Esophagus muscularis mucosa (tissue), 3 donors: ENCODE measurements around the gene TRIM3.

Source experiments
- EP300 ChIP-seq: sonication (generic); formaldehyde crosslinking; IDR thresholded peaks from one replicate; pipeline ENCODE4 v1.6.1; 2017; ENCODE audit warnings: antibody characterized with exemption
- TF ChIP-seq, protein P1 (sequence below), 3 experiments: fragments of 200-600 bp in 2 of 3; fragments of 450-650 bp in 1 of 3; sonication (generic) in 2 of 3; IDR thresholded peaks; one replicate each; pipeline ENCODE4 v1.5.1; 2017 to 2019; ENCODE audit warnings: antibody characterized with exemption in 3 of 3, mild to moderate bottlenecking in 2 of 3, moderate library complexity in 1 of 3

DNA sequence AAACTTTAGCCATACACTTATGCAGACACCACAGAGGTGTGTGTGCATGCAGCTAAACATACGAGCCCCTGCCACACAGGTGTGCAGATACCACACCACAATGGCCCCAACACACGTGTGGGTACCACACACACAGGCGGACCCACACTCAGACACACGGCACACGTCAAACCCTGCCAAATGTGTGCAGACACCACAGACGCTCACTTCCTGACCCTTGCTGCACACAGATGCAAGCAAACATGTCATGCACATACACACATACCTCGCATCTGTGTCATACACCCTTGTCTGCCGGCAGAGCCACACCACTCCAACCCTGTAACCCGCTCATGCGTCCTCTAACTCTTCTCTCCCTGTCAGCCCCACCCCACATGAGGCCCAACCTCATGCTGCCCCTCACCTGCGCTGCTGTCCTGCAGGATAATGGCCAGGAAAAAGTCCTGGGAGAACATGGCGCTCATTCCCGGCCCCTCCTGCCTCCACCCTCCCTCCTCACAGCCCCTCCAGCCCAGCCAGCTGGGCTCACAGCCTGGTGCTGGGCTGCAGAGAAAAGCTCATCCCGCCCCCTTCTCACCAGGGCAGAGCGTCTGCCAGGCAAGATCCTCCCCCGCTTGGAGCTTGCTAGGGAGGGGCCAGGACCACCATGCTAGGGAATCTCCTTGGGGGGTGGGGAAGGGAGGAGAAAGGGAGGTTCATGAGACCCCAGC lies 69.2 kb downstream of the TRIM3 start:
- no peak for TF ChIP-seq EP300
- TF ChIP-seq, protein P1, sequence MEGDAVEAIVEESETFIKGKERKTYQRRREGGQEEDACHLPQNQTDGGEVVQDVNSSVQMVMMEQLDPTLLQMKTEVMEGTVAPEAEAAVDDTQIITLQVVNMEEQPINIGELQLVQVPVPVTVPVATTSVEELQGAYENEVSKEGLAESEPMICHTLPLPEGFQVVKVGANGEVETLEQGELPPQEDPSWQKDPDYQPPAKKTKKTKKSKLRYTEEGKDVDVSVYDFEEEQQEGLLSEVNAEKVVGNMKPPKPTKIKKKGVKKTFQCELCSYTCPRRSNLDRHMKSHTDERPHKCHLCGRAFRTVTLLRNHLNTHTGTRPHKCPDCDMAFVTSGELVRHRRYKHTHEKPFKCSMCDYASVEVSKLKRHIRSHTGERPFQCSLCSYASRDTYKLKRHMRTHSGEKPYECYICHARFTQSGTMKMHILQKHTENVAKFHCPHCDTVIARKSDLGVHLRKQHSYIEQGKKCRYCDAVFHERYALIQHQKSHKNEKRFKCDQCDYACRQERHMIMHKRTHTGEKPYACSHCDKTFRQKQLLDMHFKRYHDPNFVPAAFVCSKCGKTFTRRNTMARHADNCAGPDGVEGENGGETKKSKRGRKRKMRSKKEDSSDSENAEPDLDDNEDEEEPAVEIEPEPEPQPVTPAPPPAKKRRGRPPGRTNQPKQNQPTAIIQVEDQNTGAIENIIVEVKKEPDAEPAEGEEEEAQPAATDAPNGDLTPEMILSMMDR (IDR thresholded peaks at IDR 0.05) = no peak
